Neuron (in vitro differentiated cells): Measurements from ENCODE around the gene TMEM271.

Experiments
- H2AFZ ChIP-seq: one replicate; pipeline ENCODE4 v1.6.1; 2013; ENCODE audit warnings: low read depth, mild to moderate bottlenecking, inconsistent platforms, low read length, moderate library complexity
- H3K27me3 ChIP-seq: one replicate; pipeline ENCODE4 v1.6.1; 2013; ENCODE audit warnings: low read length; ENCODE audit not compliant: insufficient read depth
- H3K36me3 ChIP-seq: one replicate; pipeline ENCODE4 v1.6.1; 2013; ENCODE audit warnings: low read length; ENCODE audit not compliant: insufficient read depth
- H3K4me1 ChIP-seq: one replicate; pipeline ENCODE4 v1.6.1; 2013; ENCODE audit warnings: low read length; ENCODE audit not compliant: insufficient read depth
- H3K4me3 ChIP-seq: 2 replicates; pipeline ENCODE4 v1.5.1; 2013; ENCODE audit warnings: mild to moderate bottlenecking, low read length, moderate library complexity
- H3K9me3 ChIP-seq: one replicate; pipeline ENCODE4 v1.6.1; 2013; ENCODE audit warnings: low read length

The TMEM271 gene

DNA sequence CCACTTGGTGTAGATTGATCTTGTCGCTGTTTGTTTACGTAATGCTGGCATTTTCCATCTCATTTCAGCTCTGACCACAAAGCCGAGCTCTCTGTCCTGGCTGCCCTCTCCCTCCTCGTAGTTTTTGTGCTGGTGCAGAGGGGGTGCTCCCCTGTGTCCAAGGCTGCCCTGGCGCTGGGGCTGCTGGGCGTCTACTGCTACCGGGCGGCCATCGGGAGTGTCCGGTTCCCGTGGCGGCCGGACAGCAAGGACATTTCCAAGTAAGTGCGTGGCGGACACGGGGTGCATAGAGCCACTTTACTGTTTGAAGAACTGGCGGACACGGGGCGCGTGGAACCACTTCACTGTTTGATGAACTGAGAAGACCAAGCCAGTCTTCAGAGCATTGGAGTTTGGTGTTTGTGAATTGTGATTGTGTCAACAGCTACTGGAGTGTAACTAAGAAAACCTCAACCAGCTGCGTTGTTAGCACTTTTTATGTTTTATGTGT lies 49.1 kb downstream of the TMEM271 start:
- no peak overlapping the region for H3K4me3 ChIP-seq
- no peak overlapping the region for H2AFZ ChIP-seq
- H3K4me1 ChIP-seq, result no peaks in the 10 kb centered on the region
- peaks cover 72% of the 10 kb centered on the region for H3K36me3 ChIP-seq
- no peaks in the 10 kb centered on the region for H3K27me3 ChIP-seq
- peaks cover 6% of the 10 kb centered on the region for H3K9me3 ChIP-seq

DNA sequence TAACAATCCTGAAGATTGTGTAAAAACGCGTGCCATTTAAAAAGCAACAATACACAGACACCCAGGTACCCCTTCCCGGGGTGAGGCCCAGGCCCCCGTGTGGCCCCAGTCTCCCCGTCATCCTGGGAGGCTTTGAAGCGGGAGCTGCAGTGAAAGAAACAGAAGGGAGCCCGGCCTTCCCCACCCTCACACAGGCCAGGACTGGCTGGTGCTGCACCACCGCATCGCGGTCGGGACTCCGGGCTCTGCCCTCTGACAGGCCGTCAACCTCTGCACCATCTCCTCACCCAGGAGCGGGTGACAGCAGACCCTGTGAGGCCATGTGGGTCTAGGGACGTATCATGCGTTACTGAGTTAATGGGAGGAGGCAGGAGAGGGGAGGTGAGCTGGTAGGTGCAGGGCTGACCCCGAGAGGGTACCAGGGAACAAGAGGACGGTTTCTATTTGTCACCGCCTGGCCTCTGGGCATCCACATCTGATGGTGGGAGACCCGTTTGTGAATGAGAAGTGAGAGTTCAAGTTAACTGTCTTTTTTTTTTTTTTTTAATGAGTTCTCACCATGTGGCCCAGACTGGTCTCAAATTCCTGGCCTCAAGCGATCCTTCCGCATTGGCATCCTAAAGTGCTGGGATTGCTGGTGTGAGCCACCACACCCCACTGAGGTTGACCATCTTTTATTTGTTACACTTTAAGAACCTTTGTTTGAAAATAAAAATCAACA lies 49.7 kb downstream of the TMEM271 start:
- Histone ChIP-seq H3K9me3 (peaks cover 6% of the 10 kb centered on the region), H3K4me1 (no peaks in the 10 kb centered on the region), H3K36me3 (peaks cover 73% of the 10 kb centered on the region), H3K27me3 (no peaks in the 10 kb centered on the region), H2AFZ (no peak overlapping the region), H3K4me3 (no peak overlapping the region)

DNA sequence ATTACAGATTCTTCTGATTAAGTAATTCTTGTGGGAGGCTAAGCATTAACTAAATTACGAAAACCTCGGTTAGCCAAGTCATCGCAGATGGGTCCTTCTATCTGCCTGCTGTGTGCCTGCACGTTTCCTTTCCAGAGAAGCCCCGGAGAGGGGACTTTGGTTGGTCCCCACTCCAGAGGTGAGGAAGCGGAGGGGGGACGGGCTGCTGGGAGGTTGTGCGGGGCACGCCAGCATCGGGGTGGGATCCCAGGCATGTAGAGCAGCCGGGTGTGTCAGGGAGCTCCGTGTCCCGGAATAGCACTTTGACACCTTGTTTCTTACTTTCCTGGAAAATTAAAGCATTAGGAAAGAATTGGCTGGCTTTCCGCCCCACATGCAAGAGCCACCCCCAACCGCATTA lies 50.4 kb downstream of the TMEM271 start:
- H3K4me1 ChIP-seq, result no peaks in the 10 kb centered on the region
- no peak overlapping the region for H3K4me3 ChIP-seq
- H3K9me3 ChIP-seq, result peaks cover 6% of the 10 kb centered on the region
- peaks cover 71% of the 10 kb centered on the region for H3K36me3 ChIP-seq
- no peaks in the 10 kb centered on the region for H3K27me3 ChIP-seq
- no peak overlapping the region for H2AFZ ChIP-seq

DNA sequence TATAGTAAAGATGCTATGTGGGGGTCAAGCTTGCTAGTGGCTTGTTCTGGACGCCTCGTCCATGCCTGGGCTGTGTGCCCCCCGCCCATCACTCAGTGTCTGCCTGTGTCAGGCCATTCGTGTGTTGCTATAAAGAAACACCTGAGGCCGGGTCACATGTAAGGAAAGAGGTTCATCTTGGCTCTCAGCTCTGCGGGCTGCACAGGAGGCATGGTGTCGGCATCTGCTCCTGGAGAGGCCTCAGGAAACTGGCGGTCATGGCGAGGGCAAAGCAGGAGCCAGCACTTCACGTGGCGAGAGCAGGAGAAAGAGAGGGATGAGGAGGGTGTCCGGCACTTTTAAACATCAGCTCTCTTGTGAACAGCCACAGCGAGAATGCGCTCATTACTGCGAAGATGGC lies 51.9 kb downstream of the TMEM271 start:
- Histone ChIP-seq H2AFZ (no peak overlapping the region), H3K36me3 (peaks cover 64% of the 10 kb centered on the region), H3K4me1 (no peaks in the 10 kb centered on the region), H3K9me3 (peaks cover 6% of the 10 kb centered on the region), H3K4me3 (no peak overlapping the region), H3K27me3 (no peaks in the 10 kb centered on the region)
